SK-N-SH treated with all-trans-retinoic acid at 6 μM for 48 hours (cell line): ENCODE measurements around the gene KLHL29.

Experiments used
- BACH2 ChIP-seq: fragments of 250-450 bp; sonication (Bioruptor Pico); IDR thresholded peaks from 2 replicates; pipeline ENCODE4 v1.9.0; 2021; ENCODE audit warnings: mild to moderate bottlenecking, borderline replicate concordance
- CSDC2 ChIP-seq: fragments of 250-450 bp; sonication (Bioruptor Pico); IDR thresholded peaks from 2 replicates; pipeline ENCODE4 v1.5.0; 2020; ENCODE audit warnings: mild to moderate bottlenecking, moderate library complexity
- ESRRG ChIP-seq: fragments of 250-450 bp; sonication (Bioruptor Pico); IDR thresholded peaks from 2 replicates; pipeline ENCODE4 v1.6.1; 2021; ENCODE audit warnings: mild to moderate bottlenecking
- SNAI2 ChIP-seq: fragments of 250-450 bp; sonication (Bioruptor Pico); IDR thresholded peaks from 2 replicates; pipeline ENCODE4 v1.5.0; 2020; ENCODE audit warnings: mild to moderate bottlenecking, moderate library complexity
- TCF4 ChIP-seq: fragments of 250-450 bp; sonication (Bioruptor Pico); IDR thresholded peaks from 2 replicates; pipeline ENCODE4 v1.8.0; 2021; ENCODE audit warnings: mild to moderate bottlenecking, moderate library complexity, borderline replicate concordance
- TSHZ2 ChIP-seq: fragments of 250-450 bp; sonication (Bioruptor Pico); IDR thresholded peaks from 2 replicates; pipeline ENCODE4 v1.5.0; 2020; ENCODE audit warnings: mild to moderate bottlenecking, moderate library complexity
- ZFP30 ChIP-seq: fragments of 450-650 bp; formaldehyde crosslinking; IDR thresholded peaks from 2 replicates; pipeline ENCODE4 v1.5.0; 2022; ENCODE audit warnings: mild to moderate bottlenecking, moderate library complexity
- ZNF70 ChIP-seq: fragments of 450-650 bp; formaldehyde crosslinking; IDR thresholded peaks from 2 replicates; pipeline ENCODE4 v1.5.0; 2020; ENCODE audit warnings: mild to moderate bottlenecking, moderate library complexity
- TF ChIP-seq, protein P1 (sequence below): fragments of 250-450 bp; sonication (Bioruptor Pico); IDR thresholded peaks from 2 replicates; pipeline ENCODE4 v1.8.0; 2020; ENCODE audit warnings: mild to moderate bottlenecking, moderate library complexity, borderline replicate concordance

GRCh38 chr2:23695214-23695889 is 310.4 kb downstream of the KLHL29 start:
- TF ChIP-seq CSDC2 (CRISPR knock-in tag) (no peak), TSHZ2 (no peak), SNAI2 (CRISPR knock-in tag) (no peak), ESRRG (CRISPR knock-in tag) (no peak), ZNF70 (no peak), TCF4 (no peak), ZFP30 (no peak), BACH2 (CRISPR knock-in tag) (no peak)
- TF ChIP-seq, protein P1, sequence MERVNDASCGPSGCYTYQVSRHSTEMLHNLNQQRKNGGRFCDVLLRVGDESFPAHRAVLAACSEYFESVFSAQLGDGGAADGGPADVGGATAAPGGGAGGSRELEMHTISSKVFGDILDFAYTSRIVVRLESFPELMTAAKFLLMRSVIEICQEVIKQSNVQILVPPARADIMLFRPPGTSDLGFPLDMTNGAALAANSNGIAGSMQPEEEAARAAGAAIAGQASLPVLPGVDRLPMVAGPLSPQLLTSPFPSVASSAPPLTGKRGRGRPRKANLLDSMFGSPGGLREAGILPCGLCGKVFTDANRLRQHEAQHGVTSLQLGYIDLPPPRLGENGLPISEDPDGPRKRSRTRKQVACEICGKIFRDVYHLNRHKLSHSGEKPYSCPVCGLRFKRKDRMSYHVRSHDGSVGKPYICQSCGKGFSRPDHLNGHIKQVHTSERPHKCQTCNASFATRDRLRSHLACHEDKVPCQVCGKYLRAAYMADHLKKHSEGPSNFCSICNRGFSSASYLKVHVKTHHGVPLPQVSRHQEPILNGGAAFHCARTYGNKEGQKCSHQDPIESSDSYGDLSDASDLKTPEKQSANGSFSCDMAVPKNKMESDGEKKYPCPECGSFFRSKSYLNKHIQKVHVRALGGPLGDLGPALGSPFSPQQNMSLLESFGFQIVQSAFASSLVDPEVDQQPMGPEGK (CRISPR knock-in tag), result no peak
